H1 (cell line): ENCODE measurements around the gene GIPC2. TPM values are rescaled to one million over a fixed set of nuclear protein-coding genes. Genes with fewer than 3 reads are reported as not detected.

Source experiments
- BACH1 ChIP-seq: IDR thresholded peaks from 2 replicates; pipeline ENCODE4 v1.6.1; 2012; ENCODE audit warnings: low read length, improper control_type of control experiment
- CBX8 ChIP-seq: fragments of 300-800, 300-1000 bp; sonication (generic); IDR thresholded peaks from 2 replicates; pipeline ENCODE4 v1.7.1; 2016; ENCODE audit warnings: low read depth, low read length, borderline replicate concordance
- E2F6 ChIP-seq: IDR thresholded peaks from 2 replicates; pipeline ENCODE4 v1.6.1; 2012; ENCODE audit warnings: inconsistent platforms
- EZH2 ChIP-seq: fragments of 200-600 bp; sonication (generic); IDR thresholded peaks from 2 replicates; pipeline ENCODE4 v1.7.1; 2012; ENCODE audit warnings: low read depth, mild to moderate bottlenecking, moderate library complexity, low read length, inconsistent platforms; ENCODE audit not compliant: severe bottlenecking
- FOSL1 ChIP-seq: IDR thresholded peaks from 2 replicates; pipeline ENCODE4 v1.6.1; 2011; ENCODE audit warnings: mild to moderate bottlenecking, low read depth, low read length, moderate library complexity; ENCODE audit not compliant: insufficient read depth
- GTF2F1 ChIP-seq: IDR thresholded peaks from 2 replicates; pipeline ENCODE4 v1.6.1; 2012; ENCODE audit warnings: low read depth, low read length, improper control_type of control experiment, borderline replicate concordance
- HDAC2 ChIP-seq, 2 experiments: fragments of 300-600 bp in 1 of 2; sonication (generic) in 1 of 2; IDR thresholded peaks; 2 replicates each; pipeline ENCODE4 v1.6.1; 2011 to 2012; ENCODE audit warnings: low read depth in 2 of 2, low read length in 2 of 2, mild to moderate bottlenecking in 2 of 2, moderate library complexity in 2 of 2, borderline replicate concordance in 1 of 2, inconsistent platforms in 1 of 2
- HDAC6 ChIP-seq: IDR thresholded peaks from one replicate; pipeline ENCODE4 v1.7.1; 2012; ENCODE audit warnings: low read depth, mild to moderate bottlenecking, inconsistent platforms, low read length, moderate library complexity
- KDM5A ChIP-seq: fragments of 200-600 bp; IDR thresholded peaks from 2 replicates; pipeline ENCODE4 v1.7.1; 2012; ENCODE audit warnings: mild to moderate bottlenecking, low read length, inconsistent platforms, mixed read lengths
- MAFK ChIP-seq: IDR thresholded peaks from 2 replicates; pipeline ENCODE4 v1.6.1; 2012; ENCODE audit warnings: low read depth, mild to moderate bottlenecking, improper control_type of control experiment, low read length
- POU5F1 ChIP-seq: IDR thresholded peaks from 2 replicates; pipeline ENCODE4 v1.6.1; 2011; ENCODE audit warnings: low read depth, mild to moderate bottlenecking, low read length, moderate library complexity
- RAD21 ChIP-seq, 2 experiments: IDR thresholded peaks in 1 of 2; conservative IDR thresholded peaks in 1 of 2; 2 replicates each; pipeline ENCODE4 v1.6.1; 2011; ENCODE audit warnings: low read depth in 2 of 2, low read length in 2 of 2, improper control_type of control experiment in 1 of 2, inconsistent platforms in 1 of 2, mild to moderate bottlenecking in 1 of 2, moderate library complexity in 1 of 2
- RFX5 ChIP-seq: IDR thresholded peaks from 2 replicates; pipeline ENCODE4 v1.6.1; 2011; ENCODE audit warnings: low read depth, low read length, improper control_type of control experiment, borderline replicate concordance
- SIRT6 ChIP-seq: IDR thresholded peaks from one replicate; pipeline ENCODE4 v1.7.1; 2012; ENCODE audit warnings: low read length, inconsistent platforms
- SP4 ChIP-seq: IDR thresholded peaks from 2 replicates; pipeline ENCODE4 v1.6.1; 2012; ENCODE audit warnings: low read length, inconsistent platforms
- SRF ChIP-seq: IDR thresholded peaks from 2 replicates; pipeline ENCODE4 v1.6.1; 2011; ENCODE audit warnings: mild to moderate bottlenecking, low read depth, low read length, moderate library complexity
- TEAD4 ChIP-seq: IDR thresholded peaks from 2 replicates; pipeline ENCODE4 v1.6.1; 2012; ENCODE audit warnings: low read depth, low read length, inconsistent platforms, mixed read lengths
- ZNF274 ChIP-seq: IDR thresholded peaks from 2 replicates; pipeline ENCODE4 v1.7.0; 2012; ENCODE audit warnings: low read length, borderline replicate concordance; ENCODE audit errors: extremely low read depth
- polyA plus RNA-seq, 7 experiments: library from polyadenylated mRNA; depleted of rRNA in 3 of 7; stranded (reverse) in 5 of 7; unstranded in 2 of 7; fragments of >200 nt in 5 of 7; fragments of 200-250 nt in 2 of 7; gene quantifications; 1 replicate in 5 of 7; 2 replicates in 1 of 7; 4 replicates in 1 of 7; pipeline versions ENCODE4 v1.2.1 to v1.2.3, GENCODE V29; 2011 to 2013; ENCODE audit warnings: missing spikeins in 2 of 7, mixed read lengths in 2 of 7
- total RNA-seq: library from RNA; stranded (reverse); fragmentation: NEBNext Ultra II Directional; extraction: Animal tissue kit (Norgen Biotek cat#: 25700); gene quantifications from 2 replicates; pipeline ENCODE4 v1.2.1, GENCODE V29; 2021
- TF ChIP-seq, protein P1 (sequence below): IDR thresholded peaks from 2 replicates; pipeline ENCODE4 v1.6.1; 2011; ENCODE audit warnings: low read depth, mild to moderate bottlenecking, low read length; ENCODE audit not compliant: insufficient read depth
- TF ChIP-seq, protein P2 (sequence below), 3 experiments: IDR thresholded peaks; 1 replicate in 2 of 3; 2 replicates in 1 of 3; pipeline versions ENCODE4 v1.5.1 to v1.6.1; 2011; ENCODE audit warnings: low read length in 3 of 3, mild to moderate bottlenecking in 3 of 3, inconsistent platforms in 2 of 3, low read depth in 1 of 3, moderate library complexity in 1 of 3; ENCODE audit not compliant: insufficient read depth in 1 of 3; ENCODE audit errors: control extremely low read depth in 1 of 3

Gene GIPC2
- total and polyA plus RNA-seq, 2 of the 8 experiments (the other 6 are each of a cell fraction or from before 2014, with no cell fraction given): 0.29 to 0.69 TPM

DNA sequence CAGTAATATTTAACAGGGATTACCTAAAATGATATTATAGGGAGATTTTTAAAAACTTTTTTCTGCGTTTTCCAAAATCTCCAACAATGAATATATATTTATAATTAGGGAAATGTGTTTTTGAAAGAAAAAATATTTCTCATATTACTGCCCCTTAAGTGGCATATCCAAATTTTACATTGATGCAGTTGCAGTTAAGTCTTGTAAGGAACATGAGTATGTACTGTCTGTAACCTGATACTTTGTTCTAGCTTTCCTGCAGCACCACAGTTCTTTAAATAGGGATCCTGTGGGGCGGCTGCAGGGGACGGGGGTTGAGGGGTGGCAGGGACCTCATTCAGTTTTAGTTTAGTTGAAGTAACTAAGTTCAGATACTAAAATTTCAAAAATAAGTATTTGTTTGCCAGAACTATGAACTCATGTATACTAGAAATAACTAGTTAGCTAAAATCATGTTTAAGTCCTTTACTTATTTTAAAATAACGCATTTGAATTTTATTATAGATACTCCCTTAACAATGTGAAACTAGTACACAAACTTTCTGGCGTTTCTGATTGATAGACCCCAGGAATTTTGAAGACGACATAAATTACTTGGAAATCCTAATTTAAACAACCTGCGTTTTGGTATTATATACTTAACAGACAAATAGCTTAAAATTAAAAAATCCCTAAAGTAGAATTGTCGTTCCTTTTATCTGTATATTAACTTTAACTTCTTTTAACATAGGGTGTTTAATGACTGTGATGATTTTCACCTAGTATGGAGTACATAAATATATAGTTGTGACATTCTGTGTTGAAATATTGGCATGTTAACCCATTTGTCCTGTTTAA, 41.7 kb upstream of the GIPC2 start (continued):
- TF ChIP-seq, protein P1, sequence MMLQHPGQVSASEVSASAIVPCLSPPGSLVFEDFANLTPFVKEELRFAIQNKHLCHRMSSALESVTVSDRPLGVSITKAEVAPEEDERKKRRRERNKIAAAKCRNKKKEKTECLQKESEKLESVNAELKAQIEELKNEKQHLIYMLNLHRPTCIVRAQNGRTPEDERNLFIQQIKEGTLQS: no peak
- TF ChIP-seq FOSL1: no peak
- TF ChIP-seq BACH1: no peak
- no peak for TF ChIP-seq SIRT6
- TF ChIP-seq SRF: no peak
- TF ChIP-seq, protein P2, sequence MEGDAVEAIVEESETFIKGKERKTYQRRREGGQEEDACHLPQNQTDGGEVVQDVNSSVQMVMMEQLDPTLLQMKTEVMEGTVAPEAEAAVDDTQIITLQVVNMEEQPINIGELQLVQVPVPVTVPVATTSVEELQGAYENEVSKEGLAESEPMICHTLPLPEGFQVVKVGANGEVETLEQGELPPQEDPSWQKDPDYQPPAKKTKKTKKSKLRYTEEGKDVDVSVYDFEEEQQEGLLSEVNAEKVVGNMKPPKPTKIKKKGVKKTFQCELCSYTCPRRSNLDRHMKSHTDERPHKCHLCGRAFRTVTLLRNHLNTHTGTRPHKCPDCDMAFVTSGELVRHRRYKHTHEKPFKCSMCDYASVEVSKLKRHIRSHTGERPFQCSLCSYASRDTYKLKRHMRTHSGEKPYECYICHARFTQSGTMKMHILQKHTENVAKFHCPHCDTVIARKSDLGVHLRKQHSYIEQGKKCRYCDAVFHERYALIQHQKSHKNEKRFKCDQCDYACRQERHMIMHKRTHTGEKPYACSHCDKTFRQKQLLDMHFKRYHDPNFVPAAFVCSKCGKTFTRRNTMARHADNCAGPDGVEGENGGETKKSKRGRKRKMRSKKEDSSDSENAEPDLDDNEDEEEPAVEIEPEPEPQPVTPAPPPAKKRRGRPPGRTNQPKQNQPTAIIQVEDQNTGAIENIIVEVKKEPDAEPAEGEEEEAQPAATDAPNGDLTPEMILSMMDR (IDR thresholded peaks at IDR 0.05; ENCODE audit: control extremely low read depth in 1 of 3, insufficient read depth in 1 of 3, low read depth in 1 of 3, low read length in 3 of 3): no peak
- TF ChIP-seq POU5F1: no peak
- no peak for TF ChIP-seq RAD21 (IDR thresholded peaks at IDR 0.05 in 1 of 2, conservative IDR thresholded peaks at IDR 0.05 in 1 of 2; ENCODE audit: low read depth in 2 of 2, low read length in 2 of 2)
- no peak for TF ChIP-seq KDM5A
- TF ChIP-seq RFX5: no peak
- TF ChIP-seq E2F6: no peak
- TF ChIP-seq EZH2: no peak
- TF ChIP-seq ZNF274: no peak
- no peak for TF ChIP-seq TEAD4
- peak; percentile 97 for TF ChIP-seq GTF2F1
- TF ChIP-seq CBX8: no peak
- 0 out of 2 replicates have a peak, but pooled peaks have one; percentile 20 for TF ChIP-seq MAFK
- TF ChIP-seq HDAC2 (IDR thresholded peaks at IDR 0.05; ENCODE audit: borderline replicate concordance in 1 of 2, low read depth in 2 of 2, low read length in 2 of 2): no peak
- no peak for TF ChIP-seq HDAC6
- no peak for TF ChIP-seq SP4
